OCI-LY1 (cell line): Measurements from ENCODE around the gene SNAP25.

ENCODE experiments used
- H2AFZ ChIP-seq: fragments of 200-600 bp; sonication (generic), shearing (Covaris generic); 2 replicates; pipeline ENCODE4 v1.6.0; 2014; ENCODE audit warnings: antibody characterized with exemption, mild to moderate bottlenecking, low read length
- H3F3A ChIP-seq: fragments of 200-600 bp; sonication (generic), shearing (Covaris generic); 2 replicates; pipeline ENCODE4 v1.6.0; 2014; ENCODE audit warnings: mild to moderate bottlenecking, antibody characterized with exemption, low read length, moderate library complexity; ENCODE audit not compliant: insufficient read depth
- H3K27ac ChIP-seq: fragments of 200-600 bp; sonication (generic); 2 replicates; pipeline ENCODE4 v1.5.1; 2014; ENCODE audit warnings: low read length, mixed run types, mild to moderate bottlenecking, low read depth; ENCODE audit not compliant: poor library complexity, severe bottlenecking
- H3K27me3 ChIP-seq: fragments of 200-600 bp; sonication (generic); 2 replicates; pipeline ENCODE4 v1.6.0; 2014; ENCODE audit warnings: antibody characterized with exemption, mild to moderate bottlenecking, low read length, moderate library complexity; ENCODE audit not compliant: insufficient read depth
- H3K36me3 ChIP-seq: fragments of 200-600 bp; sonication (generic); 2 replicates; pipeline ENCODE4 v1.6.1; 2014; ENCODE audit warnings: mild to moderate bottlenecking, antibody characterized with exemption, low read length, moderate library complexity, mixed read lengths; ENCODE audit not compliant: insufficient read depth
- H3K4me1 ChIP-seq: fragments of 200-600 bp; sonication (generic); 2 replicates; pipeline ENCODE4 v1.5.1; 2014; ENCODE audit warnings: mild to moderate bottlenecking, low read length, moderate library complexity; ENCODE audit not compliant: insufficient read depth, severe bottlenecking
- H3K4me2 ChIP-seq: fragments of 200-600 bp; sonication (generic), shearing (Covaris generic); 2 replicates; pipeline ENCODE4 v1.6.1; 2014; ENCODE audit warnings: low read length
- H3K4me3 ChIP-seq: fragments of 200-600 bp; sonication (generic); 2 replicates; pipeline ENCODE4 v1.5.1; 2014; ENCODE audit warnings: low read length, low read depth, mild to moderate bottlenecking, mixed read lengths; ENCODE audit not compliant: poor library complexity, severe bottlenecking
- H3K79me2 ChIP-seq: fragments of 200-600 bp; shearing (Covaris generic); 2 replicates; pipeline ENCODE4 v1.6.1; 2016; ENCODE audit warnings: mixed run types, low read length, mixed read lengths; ENCODE audit not compliant: insufficient read depth
- H3K9ac ChIP-seq: fragments of 200-600 bp; sonication (generic), shearing (Covaris generic); 2 replicates; pipeline ENCODE4 v1.6.1; 2014; ENCODE audit warnings: mild to moderate bottlenecking, low read length, mixed read lengths
- H3K9me2 ChIP-seq: fragments of 200-600 bp; sonication (generic), shearing (Covaris generic); 2 replicates; pipeline ENCODE4 v1.6.1; 2014; ENCODE audit warnings: low read depth, mild to moderate bottlenecking, low read length, mixed read lengths
- H3K9me3 ChIP-seq: fragments of 200-600 bp; shearing (Covaris generic); 2 replicates; pipeline ENCODE4 v1.6.1; 2014; ENCODE audit warnings: low read length, mixed read lengths
- H4K20me1 ChIP-seq: fragments of 200-600 bp; sonication (generic), shearing (Covaris generic); 2 replicates; pipeline ENCODE4 v1.6.0; 2016; ENCODE audit warnings: mild to moderate bottlenecking, low read length; ENCODE audit not compliant: insufficient read depth
- EZH2 ChIP-seq: fragments of 200-600 bp; sonication (generic), shearing (Covaris generic); IDR thresholded peaks from 2 replicates; pipeline ENCODE4 v1.8.0; 2017; ENCODE audit warnings: borderline replicate concordance, mixed run types, mild to moderate bottlenecking, antibody characterized with exemption, low read length, moderate library complexity, mixed read lengths
- TF ChIP-seq, protein P1 (sequence below): fragments of 200-600 bp; sonication (generic), shearing (Covaris generic); IDR thresholded peaks from 2 replicates; pipeline ENCODE4 v1.5.1; 2017; ENCODE audit warnings: mild to moderate bottlenecking, antibody characterized with exemption, low read length, moderate library complexity, mixed read lengths

The SNAP25 gene

GRCh38 chr20:10339609-10340008 lies 121.0 kb downstream of the SNAP25 start:
- TF ChIP-seq EZH2, result no peak
- TF ChIP-seq, protein P1, sequence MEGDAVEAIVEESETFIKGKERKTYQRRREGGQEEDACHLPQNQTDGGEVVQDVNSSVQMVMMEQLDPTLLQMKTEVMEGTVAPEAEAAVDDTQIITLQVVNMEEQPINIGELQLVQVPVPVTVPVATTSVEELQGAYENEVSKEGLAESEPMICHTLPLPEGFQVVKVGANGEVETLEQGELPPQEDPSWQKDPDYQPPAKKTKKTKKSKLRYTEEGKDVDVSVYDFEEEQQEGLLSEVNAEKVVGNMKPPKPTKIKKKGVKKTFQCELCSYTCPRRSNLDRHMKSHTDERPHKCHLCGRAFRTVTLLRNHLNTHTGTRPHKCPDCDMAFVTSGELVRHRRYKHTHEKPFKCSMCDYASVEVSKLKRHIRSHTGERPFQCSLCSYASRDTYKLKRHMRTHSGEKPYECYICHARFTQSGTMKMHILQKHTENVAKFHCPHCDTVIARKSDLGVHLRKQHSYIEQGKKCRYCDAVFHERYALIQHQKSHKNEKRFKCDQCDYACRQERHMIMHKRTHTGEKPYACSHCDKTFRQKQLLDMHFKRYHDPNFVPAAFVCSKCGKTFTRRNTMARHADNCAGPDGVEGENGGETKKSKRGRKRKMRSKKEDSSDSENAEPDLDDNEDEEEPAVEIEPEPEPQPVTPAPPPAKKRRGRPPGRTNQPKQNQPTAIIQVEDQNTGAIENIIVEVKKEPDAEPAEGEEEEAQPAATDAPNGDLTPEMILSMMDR, result no peak
- no peaks in the 10 kb centered on the region for H3K27me3 ChIP-seq
- no peak overlapping the region for H2AFZ ChIP-seq

DNA sequence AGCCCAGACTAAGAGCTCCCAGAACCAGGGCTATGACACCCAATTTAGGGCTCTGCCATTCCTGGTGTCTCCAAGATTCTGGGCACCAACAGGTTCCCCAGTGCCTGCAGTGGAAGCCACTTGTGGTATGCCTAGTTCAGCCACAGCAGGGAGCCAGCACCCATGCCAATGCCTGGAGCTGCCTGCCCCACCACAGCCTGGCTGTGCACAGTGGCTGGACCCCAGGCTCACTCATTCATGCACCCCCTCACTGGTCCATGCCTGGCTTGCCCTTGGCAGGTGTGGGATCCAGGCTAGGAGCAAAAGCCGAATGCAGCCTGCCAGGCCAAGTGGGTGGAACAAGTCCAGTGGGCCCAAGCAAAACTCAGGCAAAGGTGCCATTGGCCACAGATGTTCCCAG lies 123.5 kb downstream of the SNAP25 start:
- no peak overlapping the region for H3K4me3 ChIP-seq
- no peak overlapping the region for H3K9ac ChIP-seq
- no peaks in the 10 kb centered on the region for H3K27me3 ChIP-seq
- H4K20me1 ChIP-seq, result no peaks in the 10 kb centered on the region
- 0 out of 2 replicates have a peak, but pooled peaks cover 4% of the 10 kb centered on the region for H3K9me3 ChIP-seq
- no peaks in the 10 kb centered on the region for H3K79me2 ChIP-seq
- H3K27ac ChIP-seq, result no peak overlapping the region
- TF ChIP-seq, protein P1, result no peak
- no peak for TF ChIP-seq EZH2
- no peak overlapping the region for H2AFZ ChIP-seq
- no peak overlapping the region for H3K4me2 ChIP-seq
- H3K9me2 ChIP-seq, result no peaks in the 10 kb centered on the region
- no peaks in the 10 kb centered on the region for H3F3A ChIP-seq
- no peaks in the 10 kb centered on the region for H3K36me3 ChIP-seq
- no peaks in the 10 kb centered on the region for H3K4me1 ChIP-seq

More at GRCh38 chr20:10339609-10340008, 121.0 kb downstream of the SNAP25 start:
- no peaks in the 10 kb centered on the region for H3K4me1 ChIP-seq
- no peaks in the 10 kb centered on the region for H3K79me2 ChIP-seq
- no peak overlapping the region for H3K4me2 ChIP-seq
- no peaks in the 10 kb centered on the region for H4K20me1 ChIP-seq
- 0 out of 2 replicates have a peak, but pooled peaks cover 4% of the 10 kb centered on the region for H3K9me3 ChIP-seq
- no peak overlapping the region for H3K9ac ChIP-seq
- H3F3A ChIP-seq, result no peaks in the 10 kb centered on the region
- H3K36me3 ChIP-seq, result no peaks in the 10 kb centered on the region
- H3K27ac ChIP-seq, result no peak overlapping the region
- H3K9me2 ChIP-seq, result no peaks in the 10 kb centered on the region
- H3K4me3 ChIP-seq, result no peak overlapping the region

DNA sequence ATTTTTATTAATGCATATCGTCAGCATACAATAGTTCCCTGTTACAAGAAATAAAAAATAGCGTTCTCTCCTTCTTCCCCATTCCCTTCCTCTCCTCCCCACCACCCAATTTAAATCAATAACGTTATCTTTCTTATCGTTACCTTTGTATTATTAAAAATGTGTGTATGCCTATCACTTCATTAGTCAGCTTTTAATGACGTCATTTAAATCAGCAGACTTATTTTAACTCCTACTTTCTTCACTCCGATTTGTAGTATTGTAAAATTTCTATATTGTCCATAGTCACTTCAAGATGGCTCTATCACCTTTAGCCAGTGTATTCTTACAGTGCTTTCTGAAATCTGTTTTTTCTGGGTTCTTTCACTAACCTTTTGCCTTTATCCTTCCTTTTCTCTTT lies 126.3 kb downstream of the SNAP25 start:
- no peak overlapping the region for H3K4me2 ChIP-seq
- no peak overlapping the region for H3K4me3 ChIP-seq
- H3K79me2 ChIP-seq, result no peaks in the 10 kb centered on the region
- no peaks in the 10 kb centered on the region for H3K4me1 ChIP-seq
- no peak overlapping the region for H2AFZ ChIP-seq
- H3K9me2 ChIP-seq, result no peaks in the 10 kb centered on the region
- TF ChIP-seq EZH2, result no peak
- TF ChIP-seq, protein P1, result no peak
- H3K27me3 ChIP-seq, result no peaks in the 10 kb centered on the region
- 0 out of 2 replicates have a peak, but pooled peaks cover 4% of the 10 kb centered on the region for H3K9me3 ChIP-seq
- no peaks in the 10 kb centered on the region for H4K20me1 ChIP-seq
- no peak overlapping the region for H3K27ac ChIP-seq
- no peak overlapping the region for H3K9ac ChIP-seq
- no peaks in the 10 kb centered on the region for H3F3A ChIP-seq
- no peaks in the 10 kb centered on the region for H3K36me3 ChIP-seq
